ENCODE data around the gene ELOVL5.

The ELOVL5 gene

DNA sequence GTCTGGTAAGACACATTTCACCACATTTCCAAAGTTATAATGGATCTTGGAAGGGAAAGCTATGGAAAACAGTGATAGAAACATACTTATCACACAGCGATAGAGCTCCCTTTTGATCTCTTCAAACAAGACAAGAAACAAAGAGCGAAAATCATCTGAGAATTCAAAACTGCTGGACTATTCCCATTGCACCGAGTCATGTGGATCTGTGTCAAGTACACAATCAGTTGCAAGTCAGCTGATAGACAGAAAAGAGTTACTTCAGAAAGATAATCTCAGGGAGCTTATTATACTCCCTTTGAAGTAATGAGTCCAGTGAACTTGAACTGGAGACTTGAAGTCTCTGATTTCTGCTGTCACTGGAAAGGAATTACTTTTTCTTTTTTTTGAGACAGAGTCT, 110.4 kb downstream of the ELOVL5 start:
- WGBS = 87% methylated on average over 3 of the region's 3 CpGs
- Histone ChIP-seq H3K27ac (ENCODE audit: low read length, poor library complexity, severe bottlenecking) (no peak overlapping the region), H3K4me3 (ENCODE audit: insufficient read depth in 1 of 2, low read depth in 1 of 2, low read length in 2 of 2) (no peak overlapping the region), H4K91ac (ENCODE audit: low read length) (no peak overlapping the region), H3K18ac (ENCODE audit: low read depth in 1 of 2, low read length in 2 of 2) (no peak overlapping the region), H2BK120ac (ENCODE audit: low read depth, low read length) (no peak overlapping the region), H3K9ac (ENCODE audit: low read length) (no peak overlapping the region), H2AFZ (ENCODE audit: low read depth, low read length) (no peak overlapping the region), H2AK5ac (ENCODE audit: low read length, severe bottlenecking) (no peak overlapping the region), H3K23ac (ENCODE audit: low read length in 2 of 2) (no peak overlapping the region), H2BK15ac (ENCODE audit: low read depth, poor library complexity, severe bottlenecking) (no peak overlapping the region), H3K4me2 (ENCODE audit: low read length, poor library complexity, severe bottlenecking) (no peak overlapping the region), H3K14ac (ENCODE audit: low read length in 2 of 2) (no peak overlapping the region), H2BK12ac (ENCODE audit: low read length in 2 of 2) (no peak overlapping the region), H4K8ac (ENCODE audit: low read length) (no peak overlapping the region), H3K9me3 (ENCODE audit: control insufficient read depth, low read length) (no peaks in the 10 kb centered on the region), H3K27me3 (ENCODE audit: control insufficient read depth in 1 of 2, insufficient read depth in 1 of 2, low read length in 2 of 2) (no peaks in the 10 kb centered on the region), H3K79me1 (replicated peaks; ENCODE audit: low read length, poor library complexity, severe bottlenecking) (no peaks in the 10 kb centered on the region), H3K36me3 (ENCODE audit: control insufficient read depth in 1 of 2, insufficient read depth in 2 of 2, low read depth in 1 of 2, low read length in 2 of 2) (no peaks in the 10 kb centered on the region), H2BK5ac (ENCODE audit: low read depth, low read length, poor library complexity, severe bottlenecking) (no peak overlapping the region), H3K4ac (ENCODE audit: low read depth in 1 of 2, low read length in 2 of 2) (no peak overlapping the region), H3K4me1 (ENCODE audit: control insufficient read depth, insufficient read depth, low read depth, low read length) (peaks cover 3% of the 10 kb centered on the region)
- DNase-seq = no peak

DNA sequence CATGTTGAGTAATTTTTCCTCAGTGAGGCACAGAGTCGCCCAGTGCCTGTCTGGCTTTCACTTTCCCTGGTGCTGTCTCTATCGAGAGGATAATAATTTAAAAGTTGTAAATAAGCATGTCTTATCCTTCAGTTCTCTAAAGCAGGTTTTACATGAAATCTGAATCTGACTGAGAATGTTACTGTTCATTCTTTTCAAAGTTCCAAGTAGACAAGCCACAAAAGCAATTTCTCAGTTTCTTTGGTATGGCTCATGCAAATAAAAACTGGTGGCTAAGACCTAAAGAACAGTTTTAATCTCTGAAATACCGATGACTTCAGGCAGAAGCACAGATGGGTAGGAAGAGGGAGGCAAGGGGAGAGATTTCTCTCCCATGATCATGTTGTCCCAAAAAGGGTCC, 112.5 kb downstream of the ELOVL5 start:
- Histone ChIP-seq H3K36me3 (ENCODE audit: control insufficient read depth in 1 of 2, insufficient read depth in 2 of 2, low read depth in 1 of 2, low read length in 2 of 2) (no peaks in the 10 kb centered on the region), H3K9ac (ENCODE audit: low read length) (no peak overlapping the region), H3K14ac (ENCODE audit: low read length in 2 of 2) (no peak overlapping the region), H2BK120ac (ENCODE audit: low read depth, low read length) (no peak overlapping the region), H2AK5ac (ENCODE audit: low read length, severe bottlenecking) (no peak overlapping the region), H3K23ac (ENCODE audit: low read length in 2 of 2) (no peak overlapping the region), H3K27me3 (ENCODE audit: control insufficient read depth in 1 of 2, insufficient read depth in 1 of 2, low read length in 2 of 2) (no peaks in the 10 kb centered on the region), H2BK12ac (ENCODE audit: low read length in 2 of 2) (no peak overlapping the region), H3K18ac (ENCODE audit: low read depth in 1 of 2, low read length in 2 of 2) (no peak overlapping the region), H3K4me1 (ENCODE audit: control insufficient read depth, insufficient read depth, low read depth, low read length) (peaks cover 8% of the 10 kb centered on the region), H2BK15ac (ENCODE audit: low read depth, poor library complexity, severe bottlenecking) (no peak overlapping the region), H3K9me3 (ENCODE audit: control insufficient read depth, low read length) (no peaks in the 10 kb centered on the region), H3K79me1 (replicated peaks; ENCODE audit: low read length, poor library complexity, severe bottlenecking) (no peaks in the 10 kb centered on the region), H3K4ac (ENCODE audit: low read depth in 1 of 2, low read length in 2 of 2) (no peak overlapping the region), H4K8ac (ENCODE audit: low read length) (no peak overlapping the region), H3K4me3 (ENCODE audit: insufficient read depth in 1 of 2, low read depth in 1 of 2, low read length in 2 of 2) (no peak overlapping the region), H2BK5ac (ENCODE audit: low read depth, low read length, poor library complexity, severe bottlenecking) (no peak overlapping the region), H4K91ac (ENCODE audit: low read length) (no peak overlapping the region), H2AFZ (ENCODE audit: low read depth, low read length) (no peak overlapping the region), H3K27ac (ENCODE audit: low read length, poor library complexity, severe bottlenecking) (no peak overlapping the region), H3K4me2 (ENCODE audit: low read length, poor library complexity, severe bottlenecking) (no peak overlapping the region)
- 86% methylated on average over 2 of the region's 3 CpGs for WGBS
- DNase-seq = no peak

- Histone ChIP-seq H3K4me3 (ENCODE audit: insufficient read depth in 1 of 2, low read depth in 1 of 2, low read length in 2 of 2) (no peak overlapping the region), H3K9me3 (ENCODE audit: control insufficient read depth, low read length) (no peaks in the 10 kb centered on the region), H2BK120ac (ENCODE audit: low read depth, low read length) (no peak overlapping the region), H4K8ac (ENCODE audit: low read length) (no peak overlapping the region), H3K36me3 (ENCODE audit: control insufficient read depth in 1 of 2, insufficient read depth in 2 of 2, low read depth in 1 of 2, low read length in 2 of 2) (no peaks in the 10 kb centered on the region), H2BK5ac (ENCODE audit: low read depth, low read length, poor library complexity, severe bottlenecking) (no peak overlapping the region), H2BK15ac (ENCODE audit: low read depth, poor library complexity, severe bottlenecking) (no peak overlapping the region), H2AFZ (ENCODE audit: low read depth, low read length) (no peak overlapping the region), H3K9ac (ENCODE audit: low read length) (no peak overlapping the region), H3K27me3 (ENCODE audit: control insufficient read depth in 1 of 2, insufficient read depth in 1 of 2, low read length in 2 of 2) (no peaks in the 10 kb centered on the region), H2BK12ac (ENCODE audit: low read length in 2 of 2) (no peak overlapping the region), H2AK5ac (ENCODE audit: low read length, severe bottlenecking) (no peak overlapping the region), H3K23ac (ENCODE audit: low read length in 2 of 2) (no peak overlapping the region), H3K4me2 (ENCODE audit: low read length, poor library complexity, severe bottlenecking) (no peak overlapping the region), H3K27ac (ENCODE audit: low read length, poor library complexity, severe bottlenecking) (no peak overlapping the region), H3K4ac (ENCODE audit: low read depth in 1 of 2, low read length in 2 of 2) (no peak overlapping the region), H4K91ac (ENCODE audit: low read length) (no peak overlapping the region), H3K18ac (ENCODE audit: low read depth in 1 of 2, low read length in 2 of 2) (no peak overlapping the region), H3K14ac (ENCODE audit: low read length in 2 of 2) (no peak overlapping the region), H3K4me1 (ENCODE audit: control insufficient read depth, insufficient read depth, low read depth, low read length) (peaks cover 8% of the 10 kb centered on the region), H3K79me1 (replicated peaks; ENCODE audit: low read length, poor library complexity, severe bottlenecking) (no peaks in the 10 kb centered on the region)
- WGBS = 97% methylated on average over 5 of the region's 5 CpGs
- DNase-seq = no peak
These were observed 113.2 kb downstream of the ELOVL5 start for GRCh38 chr6:53235508-53235907.

DNA sequence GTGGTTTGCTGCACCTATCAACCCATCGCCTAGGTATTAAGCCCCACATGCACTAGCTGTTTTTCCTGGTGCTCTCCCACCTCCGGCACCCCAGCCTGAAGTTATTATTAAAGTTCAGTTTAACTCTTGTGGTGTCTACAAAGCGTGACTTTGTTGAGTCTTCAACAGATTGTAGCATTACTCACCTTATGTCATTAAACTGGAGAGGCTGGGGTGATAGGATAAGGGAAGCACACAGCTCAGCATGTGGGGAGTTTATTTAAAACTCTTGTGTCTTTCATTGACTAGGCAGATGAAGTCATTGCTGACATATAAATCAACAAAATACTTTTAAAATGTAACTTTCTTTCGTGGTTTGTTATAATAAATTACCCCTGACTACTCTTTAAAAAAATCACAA, 115.4 kb downstream of the ELOVL5 start:
- Histone ChIP-seq H4K8ac (ENCODE audit: low read length) (no peak overlapping the region), H2BK12ac (ENCODE audit: low read length in 2 of 2) (no peak overlapping the region), H3K4me3 (ENCODE audit: insufficient read depth in 1 of 2, low read depth in 1 of 2, low read length in 2 of 2) (no peak overlapping the region), H3K36me3 (ENCODE audit: control insufficient read depth in 1 of 2, insufficient read depth in 2 of 2, low read depth in 1 of 2, low read length in 2 of 2) (no peaks in the 10 kb centered on the region), H3K27me3 (ENCODE audit: control insufficient read depth in 1 of 2, insufficient read depth in 1 of 2, low read length in 2 of 2) (no peaks in the 10 kb centered on the region), H3K23ac (ENCODE audit: low read length in 2 of 2) (no peak overlapping the region), H3K4me1 (ENCODE audit: control insufficient read depth, insufficient read depth, low read depth, low read length) (peaks cover 8% of the 10 kb centered on the region), H2BK15ac (ENCODE audit: low read depth, poor library complexity, severe bottlenecking) (no peak overlapping the region), H2AFZ (ENCODE audit: low read depth, low read length) (no peak overlapping the region), H2BK5ac (ENCODE audit: low read depth, low read length, poor library complexity, severe bottlenecking) (no peak overlapping the region), H3K27ac (ENCODE audit: low read length, poor library complexity, severe bottlenecking) (peak overlapping the region; percentile 43), H3K9ac (ENCODE audit: low read length) (no peak overlapping the region), H2AK5ac (ENCODE audit: low read length, severe bottlenecking) (no peak overlapping the region), H2BK120ac (ENCODE audit: low read depth, low read length) (no peak overlapping the region), H4K91ac (ENCODE audit: low read length) (no peak overlapping the region), H3K4me2 (ENCODE audit: low read length, poor library complexity, severe bottlenecking) (peak overlapping the region; percentile 32), H3K14ac (ENCODE audit: low read length in 2 of 2) (no peak overlapping the region), H3K18ac (ENCODE audit: low read depth in 1 of 2, low read length in 2 of 2) (no peak overlapping the region), H3K9me3 (ENCODE audit: control insufficient read depth, low read length) (no peaks in the 10 kb centered on the region), H3K79me1 (replicated peaks; ENCODE audit: low read length, poor library complexity, severe bottlenecking) (no peaks in the 10 kb centered on the region), H3K4ac (ENCODE audit: low read depth in 1 of 2, low read length in 2 of 2) (no peak overlapping the region)
- DNase-seq = peak; percentile 6
- WGBS = no CpG with 5 or more reads among the region's 4 CpGs
